HCT116 (cell line): ENCODE results near the gene AADACL4. TPM values are rescaled to one million over a fixed set of nuclear protein-coding genes. Genes with fewer than 3 reads are reported as not detected.

Experiments
- ATAC-seq: fragments of 200-7000 bp; cut with Tn5 transposase; 2 replicates; pipeline ENCODE4 v1.9.1; 2020; ENCODE audit warnings: mild to moderate bottlenecking, moderate library complexity
- BruUV-seq: library from RNA; stranded (reverse); fragments of 400-500 nt; replicated peaks from 2 replicates; lab custom pipeline; 2021; lab: Mats Ljungman, UMichigan
- CTCF ChIA-PET: fragments of 300-600 bp; sonication (Branson Sonifier 250); formaldehyde crosslinking; loops from one replicate; lab custom pipeline; 2021; ENCODE audit warnings: antibody characterized with exemption; lab: Charles Lee
- POLR2A ChIA-PET: fragments of 300-600, 350-600 bp; sonication (Branson Sonifier 250); formaldehyde crosslinking; loops from one replicate; lab custom pipeline; 2021; ENCODE audit warnings: antibody characterized with exemption; lab: Charles Lee
- RAD21 ChIA-PET, 2 experiments: fragments of 300-600 bp; sonication (Branson Sonifier 250); formaldehyde crosslinking; loops; one replicate each; lab custom pipeline; 2023; ENCODE audit warnings: low total read pairs in 2 of 2; ENCODE audit not compliant: uncharacterized antibody in 2 of 2, unreplicated experiment in 2 of 2, low non-redundant PET in 1 of 2; lab: Charles Lee
- DNase-seq: peaks from one replicate; pipeline ENCODE4 v3.0.0-alpha.2; 2010; ENCODE audit warnings: low read depth, low spot score
- H2AFZ ChIP-seq: fragments of 200-600 bp; shearing (Covaris generic), sonication (generic); 2 replicates; pipeline ENCODE4 v1.6.1; 2017; ENCODE audit warnings: low read depth, mixed run types, mixed read lengths, antibody characterized with exemption, low read length; ENCODE audit not compliant: poor library complexity, severe bottlenecking
- H3K27ac ChIP-seq: 2 replicates; pipeline ENCODE4 v1.5.1; 2012; ENCODE audit warnings: low read depth, low read length
- H3K27me3 ChIP-seq: fragments of 200-600 bp; sonication (generic); 2 replicates; pipeline ENCODE4 v1.6.1; 2016; ENCODE audit warnings: mixed run types, low read length, mixed read lengths; ENCODE audit not compliant: insufficient read depth
- H3K36me3 ChIP-seq, 2 experiments: fragments of 200-500 bp in 1 of 2; fragments of 200-600 bp in 1 of 2; sonication (Bioruptor generic) in 1 of 2; sonication (generic) in 1 of 2; 2 replicates each; pipeline versions ENCODE4 v1.5.1 to v1.6.1; 2014 to 2016; ENCODE audit warnings: low read length in 2 of 2, inconsistent platforms in 1 of 2, mixed read lengths in 1 of 2, mixed run types in 1 of 2; ENCODE audit not compliant: insufficient read depth in 2 of 2, control insufficient read depth in 1 of 2
- H3K4me1 ChIP-seq, 2 experiments: fragments of 200-600 bp in 1 of 2; sonication (generic) in 1 of 2; 2 replicates each; pipeline versions ENCODE4 v1.5.1 to v1.6.1; 2012 to 2017; ENCODE audit warnings: low read length in 2 of 2, inconsistent platforms in 1 of 2, mild to moderate bottlenecking in 1 of 2, mixed read lengths in 1 of 2, mixed run types in 1 of 2, moderate library complexity in 1 of 2; ENCODE audit not compliant: insufficient read depth in 2 of 2, control insufficient read depth in 1 of 2
- H3K4me2 ChIP-seq: fragments of 200-600 bp; sonication (generic); 2 replicates; pipeline ENCODE4 v1.6.1; 2017; ENCODE audit warnings: mixed run types, low read length, mixed read lengths
- H3K4me3 ChIP-seq, 2 experiments: fragments of 200-600 bp in 1 of 2; sonication (generic) in 1 of 2; replicated peaks in 1 of 2; 2 replicates each; pipeline ENCODE4 v1.5.1; 2011 to 2016; ENCODE audit warnings: low read length in 2 of 2, control low read depth in 1 of 2, low read depth in 1 of 2, mild to moderate bottlenecking in 1 of 2, mixed read lengths in 1 of 2, mixed run types in 1 of 2
- H3K79me2 ChIP-seq: fragments of 200-600 bp; sonication (generic); 2 replicates; pipeline ENCODE4 v1.6.1; 2017; ENCODE audit warnings: mild to moderate bottlenecking, mixed run types, low read length, moderate library complexity, mixed read lengths; ENCODE audit not compliant: insufficient read depth
- H3K9ac ChIP-seq: fragments of 200-600 bp; sonication (generic); 2 replicates; pipeline ENCODE4 v1.6.1; 2016; ENCODE audit warnings: low read length, mixed read lengths
- H3K9me2 ChIP-seq: fragments of 200-600 bp; sonication (generic), shearing (Covaris generic); 2 replicates; pipeline ENCODE4 v1.6.1; 2017; ENCODE audit warnings: mixed run types, mild to moderate bottlenecking, moderate library complexity; ENCODE audit not compliant: insufficient read depth
- H3K9me3 ChIP-seq, 2 experiments: fragments of 200-500 bp in 1 of 2; fragments of 200-600 bp in 1 of 2; sonication (Bioruptor generic) in 1 of 2; sonication (generic) in 1 of 2; 2 replicates each; pipeline ENCODE4 v1.6.1; 2014 to 2017; ENCODE audit warnings: low read length in 2 of 2, mixed read lengths in 2 of 2, inconsistent platforms in 1 of 2, low read depth in 1 of 2, mild to moderate bottlenecking in 1 of 2, mixed run types in 1 of 2, moderate library complexity in 1 of 2; ENCODE audit not compliant: control insufficient read depth in 1 of 2, insufficient read depth in 1 of 2
- H4K20me1 ChIP-seq: fragments of 200-600 bp; sonication (generic), shearing (Covaris generic); 2 replicates; pipeline ENCODE4 v1.6.1; 2017; ENCODE audit warnings: mixed run types, mild to moderate bottlenecking, moderate library complexity; ENCODE audit not compliant: insufficient read depth
- CBX3 ChIP-seq: IDR thresholded peaks from 2 replicates; pipeline ENCODE4 v1.6.1; 2012; ENCODE audit warnings: low read depth
- EGR1 ChIP-seq: IDR thresholded peaks from 2 replicates; pipeline ENCODE4 v1.6.1; 2012; ENCODE audit warnings: low read depth
- EZH2 ChIP-seq: fragments of 200-600 bp; sonication (generic); IDR thresholded peaks from 2 replicates; pipeline ENCODE4 v1.6.1; 2017; ENCODE audit warnings: antibody characterized with exemption, mixed run types
- JUND ChIP-seq: IDR thresholded peaks from 2 replicates; pipeline ENCODE4 v1.6.1; 2012
- POLR2A ChIP-seq: IDR thresholded peaks from 2 replicates; pipeline ENCODE4 v1.7.0; 2011; ENCODE audit warnings: borderline replicate concordance; ENCODE audit not compliant: insufficient read depth, insufficient read length; ENCODE audit errors: extremely low read depth
- RAD21 ChIP-seq: IDR thresholded peaks from 2 replicates; pipeline ENCODE4 v1.6.1; 2012; ENCODE audit warnings: low read depth, mild to moderate bottlenecking
- REST ChIP-seq: IDR thresholded peaks from 2 replicates; pipeline ENCODE4 v1.6.1; 2012; ENCODE audit warnings: low read depth
- SRF ChIP-seq: IDR thresholded peaks from 2 replicates; pipeline ENCODE4 v1.6.1; 2012; ENCODE audit warnings: low read depth
- TCF7L2 ChIP-seq: IDR thresholded peaks from 2 replicates; pipeline ENCODE4 v1.7.0; 2011; ENCODE audit warnings: borderline replicate concordance, inconsistent platforms; ENCODE audit not compliant: insufficient read depth, insufficient read length; ENCODE audit errors: extremely low read depth
- ZFX ChIP-seq: fragments of 450-650 bp; IDR thresholded peaks from 2 replicates; pipeline ENCODE4 v1.6.1; 2017
- ZNF274 ChIP-seq: fragments of 200-500 bp; sonication (Bioruptor generic); IDR thresholded peaks from 2 replicates; pipeline ENCODE4 v1.6.1; 2014; ENCODE audit warnings: mild to moderate bottlenecking, low read depth, low read length, inconsistent platforms
- intact Hi-C: fragments of 100-400 bp; cut with micrococcal nuclease; formaldehyde crosslinking; loops from 2 replicates; pipeline ENCODE4 v1.10.0; 2022
- total RNA-seq: library from RNA; stranded (reverse); gene quantifications from one replicate; pipeline ENCODE4 v1.2.1, GENCODE V29; 2021; ENCODE audit not compliant: unreplicated experiment
- TF ChIP-seq, protein P1 (sequence below): IDR thresholded peaks from 2 replicates; pipeline ENCODE4 v1.6.1; 2012

The AADACL4 gene
- total RNA-seq, 1 experiment from 2014 or later, result not detected

GRCh38 chr1:12610941-12611340, 32.9 kb upstream of the AADACL4 start:
- POLR2A ChIA-PET, result no interaction called here
- ATAC-seq, result no peak
- no peaks in the 10 kb centered on the region for H4K20me1 ChIP-seq
- H3K4me1 ChIP-seq, result peaks cover 17 to 55% of the 10 kb centered on the region in 2 experiments
- H2AFZ ChIP-seq, result no peak overlapping the region
- H3K27me3 ChIP-seq, result no peaks in the 10 kb centered on the region
- RAD21 ChIA-PET, result no interaction called here
- BruUV-seq, result no TSS peak
- TF ChIP-seq JUND (no peak), SRF (no peak), ZNF274 (no peak), TCF7L2 (no peak), EZH2 (no peak), RAD21 (no peak), POLR2A (no peak), REST (no peak), ZFX (no peak), CBX3 (no peak), EGR1 (no peak)
- TF ChIP-seq, protein P1, sequence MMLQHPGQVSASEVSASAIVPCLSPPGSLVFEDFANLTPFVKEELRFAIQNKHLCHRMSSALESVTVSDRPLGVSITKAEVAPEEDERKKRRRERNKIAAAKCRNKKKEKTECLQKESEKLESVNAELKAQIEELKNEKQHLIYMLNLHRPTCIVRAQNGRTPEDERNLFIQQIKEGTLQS, result no peak
- H3K9ac ChIP-seq, result no peak overlapping the region
- peaks cover 2 to 5% of the 10 kb centered on the region in 2 experiments; a peak in 1 of 4 replicates for H3K36me3 ChIP-seq
- intact Hi-C loops, result no loop called here
- CTCF ChIA-PET, result no interaction called here
- peaks cover 69% of the 10 kb centered on the region for H3K79me2 ChIP-seq
- H3K27ac ChIP-seq, result no peak overlapping the region
- no peaks in the 10 kb centered on the region for H3K9me2 ChIP-seq
- H3K4me3 ChIP-seq, result no peak overlapping the region
- no peak overlapping the region for H3K4me2 ChIP-seq
- no peak for DNase-seq
- no peaks in the 10 kb centered on the region for H3K9me3 ChIP-seq
